Astrocyte (in vitro differentiated cells and primary cell): ENCODE results near the gene C13orf42. TPM values are rescaled to one million over a fixed set of nuclear protein-coding genes. Genes with fewer than 3 reads are reported as not detected.

Experiments
- DNase-seq: peaks from one replicate; pipeline ENCODE4 v3.0.0-alpha.2; 2010; ENCODE audit warnings: low read depth
- FAIRE-seq: peaks from 2 replicates; lab custom pipeline; 2011; peaks lifted over from hg19 to GRCh38; lab: Jason Lieb, UNC
- H2AFZ ChIP-seq: 2 replicates; pipeline ENCODE4 v1.6.0; 2012; ENCODE audit warnings: low read depth, low read length, inconsistent platforms
- H3K27ac ChIP-seq: 2 replicates; pipeline ENCODE4 v1.5.1; 2011; ENCODE audit warnings: low read depth, low read length, inconsistent platforms
- H3K27me3 ChIP-seq: 2 replicates; pipeline ENCODE4 v1.6.0; 2011; ENCODE audit warnings: low read length, inconsistent platforms; ENCODE audit not compliant: insufficient read depth
- H3K36me3 ChIP-seq: 2 replicates; pipeline ENCODE4 v1.5.1; 2011; ENCODE audit warnings: low read length, inconsistent platforms; ENCODE audit not compliant: insufficient read depth
- H3K4me1 ChIP-seq: 2 replicates; pipeline ENCODE4 v1.5.1; 2011; ENCODE audit warnings: low read length, inconsistent platforms; ENCODE audit not compliant: insufficient read depth
- H3K4me2 ChIP-seq: 2 replicates; pipeline ENCODE4 v1.6.0; 2012; ENCODE audit warnings: low read length, inconsistent platforms
- H3K4me3 ChIP-seq: 2 replicates; pipeline ENCODE4 v1.5.1; 2011; ENCODE audit warnings: low read depth, mild to moderate bottlenecking, low read length, inconsistent platforms; ENCODE audit not compliant: insufficient read depth
- H3K79me2 ChIP-seq: 2 replicates; pipeline ENCODE4 v1.6.0; 2012; ENCODE audit warnings: mild to moderate bottlenecking, low read length, inconsistent platforms; ENCODE audit not compliant: insufficient read depth
- H3K9ac ChIP-seq: 2 replicates; pipeline ENCODE4 v1.6.0; 2012; ENCODE audit warnings: mild to moderate bottlenecking, low read length, inconsistent platforms
- H3K9me3 ChIP-seq: 2 replicates; pipeline ENCODE4 v1.5.1; 2012; ENCODE audit warnings: low read depth, mild to moderate bottlenecking, low read length, inconsistent platforms; ENCODE audit not compliant: insufficient read depth
- H4K20me1 ChIP-seq: 2 replicates; pipeline ENCODE4 v1.6.0; 2012; ENCODE audit warnings: low read length, inconsistent platforms; ENCODE audit not compliant: insufficient read depth
- H3K27ac Mint-ChIP-seq: one replicate; pipeline ENCODE4 v1.8.0; 2021; ENCODE audit warnings: mild to moderate bottlenecking, mixed read lengths; ENCODE audit not compliant: unreplicated experiment
- H3K27me3 Mint-ChIP-seq: one replicate; pipeline ENCODE4 v1.8.0; 2021; ENCODE audit warnings: low read depth, mixed read lengths; ENCODE audit not compliant: unreplicated experiment
- H3K36me3 Mint-ChIP-seq: one replicate; pipeline ENCODE4 v1.8.0; 2021; ENCODE audit warnings: low read depth, mixed read lengths; ENCODE audit not compliant: unreplicated experiment
- H3K4me1 Mint-ChIP-seq: one replicate; pipeline ENCODE4 v1.8.0; 2021; ENCODE audit warnings: low read depth, mixed read lengths; ENCODE audit not compliant: unreplicated experiment
- H3K4me3 Mint-ChIP-seq: one replicate; pipeline ENCODE4 v1.8.0; 2021; ENCODE audit warnings: mild to moderate bottlenecking, moderate library complexity, mixed read lengths; ENCODE audit not compliant: unreplicated experiment
- H3K9me3 Mint-ChIP-seq: one replicate; pipeline ENCODE4 v1.8.0; 2021; ENCODE audit warnings: mild to moderate bottlenecking, mixed read lengths; ENCODE audit not compliant: unreplicated experiment
- EZH2 ChIP-seq: IDR thresholded peaks from 2 replicates; pipeline ENCODE4 v1.6.1; 2012; ENCODE audit warnings: mild to moderate bottlenecking, low read length, inconsistent platforms; ENCODE audit not compliant: insufficient read depth
- total RNA-seq: library from RNA; stranded (reverse); gene quantifications from 2 replicates; pipeline ENCODE4 v1.2.1, GENCODE V29; 2021
- TF ChIP-seq, protein P1 (sequence below): IDR thresholded peaks from 2 replicates; pipeline ENCODE4 v1.5.1; 2011; ENCODE audit warnings: low read depth, mild to moderate bottlenecking, inconsistent platforms, low read length, moderate library complexity; ENCODE audit not compliant: insufficient read depth

Gene C13orf42
- total RNA-seq, 1 donor from 2014 or later: not detected

DNA sequence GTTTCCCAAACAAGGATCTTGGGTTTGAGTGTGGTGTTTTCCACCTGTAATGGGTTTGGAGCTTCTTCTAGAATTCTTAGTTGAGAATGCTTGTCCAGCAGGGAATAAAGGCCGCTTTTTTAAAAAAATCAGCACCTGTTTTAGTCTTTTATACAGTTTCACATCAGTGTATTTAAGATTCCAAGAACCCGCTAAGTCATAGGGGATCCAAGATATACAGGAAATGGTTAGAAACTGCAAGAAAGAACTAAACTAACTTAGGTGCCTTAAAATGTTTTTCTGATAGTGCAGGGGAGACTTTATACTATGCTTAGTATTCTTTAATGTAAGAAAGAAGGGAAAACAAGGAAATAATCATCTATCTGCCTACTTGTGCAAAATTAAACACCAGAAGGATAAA lies 74.7 kb downstream of the C13orf42 start:
- H2AFZ ChIP-seq: no peak overlapping the region
- no peak overlapping the region for H3K27ac ChIP-seq
- no peaks in the 10 kb centered on the region for H3K36me3 ChIP-seq
- H3K4me1 Mint-ChIP-seq: peaks cover 7% of the 10 kb centered on the region
- no peak for DNase-seq
- H3K27me3 Mint-ChIP-seq: peaks cover 14% of the 10 kb centered on the region
- H3K4me3 Mint-ChIP-seq: no peak overlapping the region
- no peaks in the 10 kb centered on the region for H3K4me1 ChIP-seq
- no peaks in the 10 kb centered on the region for H3K36me3 Mint-ChIP-seq
- H3K27ac Mint-ChIP-seq: no peak overlapping the region
- no peak for FAIRE-seq
- no peak overlapping the region for H3K9ac ChIP-seq
- no peaks in the 10 kb centered on the region for H4K20me1 ChIP-seq
- no peaks in the 10 kb centered on the region for H3K79me2 ChIP-seq
- peaks cover 3% of the 10 kb centered on the region for H3K27me3 ChIP-seq
- no peaks in the 10 kb centered on the region for H3K9me3 ChIP-seq
- H3K4me2 ChIP-seq: no peak overlapping the region
- no peak overlapping the region for H3K4me3 ChIP-seq
- H3K9me3 Mint-ChIP-seq: peaks cover 5% of the 10 kb centered on the region
- TF ChIP-seq, protein P1, sequence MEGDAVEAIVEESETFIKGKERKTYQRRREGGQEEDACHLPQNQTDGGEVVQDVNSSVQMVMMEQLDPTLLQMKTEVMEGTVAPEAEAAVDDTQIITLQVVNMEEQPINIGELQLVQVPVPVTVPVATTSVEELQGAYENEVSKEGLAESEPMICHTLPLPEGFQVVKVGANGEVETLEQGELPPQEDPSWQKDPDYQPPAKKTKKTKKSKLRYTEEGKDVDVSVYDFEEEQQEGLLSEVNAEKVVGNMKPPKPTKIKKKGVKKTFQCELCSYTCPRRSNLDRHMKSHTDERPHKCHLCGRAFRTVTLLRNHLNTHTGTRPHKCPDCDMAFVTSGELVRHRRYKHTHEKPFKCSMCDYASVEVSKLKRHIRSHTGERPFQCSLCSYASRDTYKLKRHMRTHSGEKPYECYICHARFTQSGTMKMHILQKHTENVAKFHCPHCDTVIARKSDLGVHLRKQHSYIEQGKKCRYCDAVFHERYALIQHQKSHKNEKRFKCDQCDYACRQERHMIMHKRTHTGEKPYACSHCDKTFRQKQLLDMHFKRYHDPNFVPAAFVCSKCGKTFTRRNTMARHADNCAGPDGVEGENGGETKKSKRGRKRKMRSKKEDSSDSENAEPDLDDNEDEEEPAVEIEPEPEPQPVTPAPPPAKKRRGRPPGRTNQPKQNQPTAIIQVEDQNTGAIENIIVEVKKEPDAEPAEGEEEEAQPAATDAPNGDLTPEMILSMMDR: no peak
- TF ChIP-seq EZH2: no peak

DNA sequence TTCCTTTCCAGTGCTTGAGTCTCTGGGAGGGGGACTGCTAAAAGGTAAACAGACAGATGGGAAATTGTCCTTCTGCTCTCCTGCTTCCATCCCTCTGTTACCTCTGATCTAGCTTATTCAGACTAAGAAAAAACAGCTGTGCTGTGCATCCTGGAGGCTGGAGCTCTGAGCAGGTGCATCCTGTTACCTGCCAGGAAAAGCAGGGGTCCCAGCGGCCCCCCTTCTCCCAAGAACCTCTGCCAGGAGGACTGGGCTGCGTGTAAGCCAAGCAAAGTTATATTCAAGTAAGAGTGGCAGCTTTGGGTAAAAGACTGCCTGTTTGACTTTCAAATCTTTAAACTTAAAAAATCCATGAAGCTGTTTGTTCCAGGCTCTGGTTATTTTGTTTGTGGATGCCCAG lies 75.1 kb downstream of the C13orf42 start:
- Histone ChIP-seq H3K4me2 (no peak overlapping the region), H3K79me2 (no peaks in the 10 kb centered on the region), H3K4me3 (no peak overlapping the region), H3K9ac (no peak overlapping the region), H4K20me1 (no peaks in the 10 kb centered on the region), H3K27me3 (peaks cover 3% of the 10 kb centered on the region), H3K27ac (no peak overlapping the region), H2AFZ (no peak overlapping the region), H3K4me1 (no peaks in the 10 kb centered on the region), H3K9me3 (no peaks in the 10 kb centered on the region), H3K36me3 (no peaks in the 10 kb centered on the region)
- H3K27me3 Mint-ChIP-seq: peaks cover 13% of the 10 kb centered on the region
- H3K9me3 Mint-ChIP-seq: peaks cover 5% of the 10 kb centered on the region
- no peak overlapping the region for H3K27ac Mint-ChIP-seq
- peaks cover 7% of the 10 kb centered on the region for H3K4me1 Mint-ChIP-seq
- TF ChIP-seq EZH2: no peak
- TF ChIP-seq, protein P1: no peak
- FAIRE-seq (no peak), DNase-seq (no peak)
- H3K36me3 Mint-ChIP-seq: no peaks in the 10 kb centered on the region
- H3K4me3 Mint-ChIP-seq: no peak overlapping the region

DNA sequence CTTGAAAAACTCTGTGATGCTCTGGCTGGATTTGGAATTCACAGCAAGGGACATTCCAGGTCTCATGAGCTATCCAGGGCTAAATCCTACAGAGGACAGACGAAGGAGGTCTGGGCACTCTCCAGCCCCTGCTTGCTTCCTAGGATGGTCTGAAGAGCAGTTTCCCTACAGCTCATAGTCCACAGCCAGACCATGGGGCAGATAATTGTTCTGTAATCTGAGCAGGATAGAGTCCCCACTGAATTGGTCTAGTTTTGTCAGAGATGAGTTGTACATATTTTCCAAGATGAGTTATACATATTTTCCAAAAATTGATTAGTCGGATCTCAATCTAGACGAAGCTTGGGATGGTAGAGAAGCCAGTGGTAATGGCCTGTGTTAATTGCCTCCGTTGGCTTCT lies 75.6 kb downstream of the C13orf42 start:
- Mint-ChIP-seq H3K27ac (no peak overlapping the region), H3K4me3 (no peak overlapping the region), H3K36me3 (no peaks in the 10 kb centered on the region), H3K9me3 (peaks cover 2% of the 10 kb centered on the region), H3K27me3 (peaks cover 13% of the 10 kb centered on the region), H3K4me1 (peaks cover 7% of the 10 kb centered on the region)
- no peaks in the 10 kb centered on the region for H3K9me3 ChIP-seq
- H4K20me1 ChIP-seq: no peaks in the 10 kb centered on the region
- no peak overlapping the region for H3K9ac ChIP-seq
- no peaks in the 10 kb centered on the region for H3K79me2 ChIP-seq
- no peak overlapping the region for H3K4me2 ChIP-seq
- no peaks in the 10 kb centered on the region for H3K4me1 ChIP-seq
- no peak overlapping the region for H2AFZ ChIP-seq
- H3K27me3 ChIP-seq: peaks cover 3% of the 10 kb centered on the region
- TF ChIP-seq EZH2: no peak
- TF ChIP-seq, protein P1: no peak
- no peak for FAIRE-seq
- no peak for DNase-seq
- H3K27ac ChIP-seq: no peak overlapping the region
- no peak overlapping the region for H3K4me3 ChIP-seq
- H3K36me3 ChIP-seq: no peaks in the 10 kb centered on the region
